KMS-11 (cell line): Measurements from ENCODE around the gene PIM1.

Experiments used
- H2AFZ ChIP-seq: fragments of 200-600 bp; sonication (generic); 2 replicates; pipeline ENCODE4 v1.6.1; 2016; ENCODE audit warnings: antibody characterized with exemption, mixed run types, low read depth
- H3K27ac ChIP-seq: fragments of 200-600 bp; sonication (generic); 2 replicates; pipeline ENCODE4 v1.6.1; 2016; ENCODE audit warnings: mild to moderate bottlenecking, mixed run types
- H3K27me3 ChIP-seq: fragments of 200-600 bp; sonication (generic); 2 replicates; pipeline ENCODE4 v1.6.1; 2017; ENCODE audit warnings: mild to moderate bottlenecking, low read depth, mixed run types, moderate library complexity; ENCODE audit not compliant: insufficient read depth
- H3K36me3 ChIP-seq: fragments of 200-600 bp; sonication (generic); 2 replicates; pipeline ENCODE4 v1.6.1; 2017; ENCODE audit warnings: mild to moderate bottlenecking, mixed run types; ENCODE audit not compliant: insufficient read depth
- H3K4me1 ChIP-seq: fragments of 200-600 bp; sonication (generic); 2 replicates; pipeline ENCODE4 v1.6.1; 2016; ENCODE audit warnings: mild to moderate bottlenecking, low read depth, mixed run types; ENCODE audit not compliant: poor library complexity, severe bottlenecking
- H3K4me2 ChIP-seq: fragments of 200-600 bp; sonication (generic); 2 replicates; pipeline ENCODE4 v1.7.0; 2016; ENCODE audit warnings: mild to moderate bottlenecking, mixed run types
- H3K4me3 ChIP-seq: fragments of 200-600 bp; sonication (generic); IDR thresholded peaks from 2 replicates; pipeline ENCODE4 v1.6.1; 2017; ENCODE audit warnings: low read depth, low read length, mixed read lengths; ENCODE audit not compliant: insufficient read depth
- H3K79me2 ChIP-seq: fragments of 200-600 bp; sonication (generic); 2 replicates; pipeline ENCODE4 v1.6.1; 2016; ENCODE audit warnings: low read depth, mixed run types; ENCODE audit not compliant: insufficient read depth
- H3K9ac ChIP-seq: fragments of 200-600 bp; sonication (generic); 2 replicates; pipeline ENCODE4 v1.6.1; 2016; ENCODE audit warnings: mild to moderate bottlenecking, mixed run types
- H4K20me1 ChIP-seq: fragments of 200-600 bp; sonication (generic); 2 replicates; pipeline ENCODE4 v1.6.1; 2016; ENCODE audit warnings: mild to moderate bottlenecking, mixed run types; ENCODE audit not compliant: insufficient read depth
- TF ChIP-seq, protein P1 (sequence below): fragments of 200-600 bp; sonication (generic); conservative IDR thresholded peaks from 2 replicates; pipeline ENCODE4 v1.6.1; 2017; ENCODE audit warnings: low read depth, mild to moderate bottlenecking, antibody characterized with exemption, low read length, moderate library complexity, mixed read lengths

PIM1 gene

DNA sequence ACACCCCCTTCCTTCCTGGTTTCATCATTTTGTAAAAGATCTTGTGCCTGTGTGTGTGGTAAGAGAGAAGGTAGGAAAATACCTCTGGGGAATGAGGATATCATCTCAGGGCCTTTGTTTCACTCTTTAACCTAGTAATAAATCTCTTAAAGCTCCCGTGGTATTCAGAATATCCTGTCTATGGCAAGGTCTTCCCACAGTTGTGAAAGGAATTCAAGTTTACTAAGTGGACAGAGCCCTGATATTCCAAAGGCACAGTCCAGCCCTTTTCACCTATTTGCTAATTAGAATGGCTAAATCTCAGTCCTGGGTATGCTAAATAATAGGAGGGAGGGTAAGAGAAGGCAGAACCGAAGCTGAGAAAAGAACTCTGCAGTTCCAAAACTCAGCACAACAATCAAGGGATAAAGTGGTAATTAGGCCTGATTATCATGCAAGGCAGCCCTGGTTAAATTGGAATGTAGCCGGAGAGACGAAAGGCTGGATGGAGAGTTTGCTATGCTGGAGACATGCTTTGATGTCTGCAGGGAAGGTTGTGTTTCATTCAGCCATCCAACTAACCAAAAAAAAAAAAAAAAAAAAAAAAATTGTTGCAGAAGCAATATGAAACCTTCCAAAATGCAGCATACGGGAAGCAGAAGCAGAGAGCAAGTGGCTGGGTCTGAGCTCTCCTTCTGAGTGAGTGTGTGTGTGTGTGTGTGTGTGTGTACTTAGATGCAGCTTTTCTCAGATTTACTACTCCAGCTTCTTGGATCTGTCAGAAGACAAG lies 28.5 kb upstream of the PIM1 start:
- TF ChIP-seq, protein P1, sequence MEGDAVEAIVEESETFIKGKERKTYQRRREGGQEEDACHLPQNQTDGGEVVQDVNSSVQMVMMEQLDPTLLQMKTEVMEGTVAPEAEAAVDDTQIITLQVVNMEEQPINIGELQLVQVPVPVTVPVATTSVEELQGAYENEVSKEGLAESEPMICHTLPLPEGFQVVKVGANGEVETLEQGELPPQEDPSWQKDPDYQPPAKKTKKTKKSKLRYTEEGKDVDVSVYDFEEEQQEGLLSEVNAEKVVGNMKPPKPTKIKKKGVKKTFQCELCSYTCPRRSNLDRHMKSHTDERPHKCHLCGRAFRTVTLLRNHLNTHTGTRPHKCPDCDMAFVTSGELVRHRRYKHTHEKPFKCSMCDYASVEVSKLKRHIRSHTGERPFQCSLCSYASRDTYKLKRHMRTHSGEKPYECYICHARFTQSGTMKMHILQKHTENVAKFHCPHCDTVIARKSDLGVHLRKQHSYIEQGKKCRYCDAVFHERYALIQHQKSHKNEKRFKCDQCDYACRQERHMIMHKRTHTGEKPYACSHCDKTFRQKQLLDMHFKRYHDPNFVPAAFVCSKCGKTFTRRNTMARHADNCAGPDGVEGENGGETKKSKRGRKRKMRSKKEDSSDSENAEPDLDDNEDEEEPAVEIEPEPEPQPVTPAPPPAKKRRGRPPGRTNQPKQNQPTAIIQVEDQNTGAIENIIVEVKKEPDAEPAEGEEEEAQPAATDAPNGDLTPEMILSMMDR, result no peak
- Histone ChIP-seq H3K79me2 (no peaks in the 10 kb centered on the region), H3K4me2 (peak overlapping the region; percentile 60; the same call in 1 of the 2 replicates), H3K4me3 (no peak overlapping the region), H3K9ac (no peak overlapping the region), H2AFZ (peak overlapping the region; percentile 4; the same call in 1 of the 2 replicates), H3K27me3 (no peaks in the 10 kb centered on the region), H4K20me1 (no peaks in the 10 kb centered on the region), H3K4me1 (peaks cover 32% of the 10 kb centered on the region), H3K36me3 (no peaks in the 10 kb centered on the region), H3K27ac (peak overlapping the region; percentile 61; the same call in 1 of the 2 replicates)

DNA sequence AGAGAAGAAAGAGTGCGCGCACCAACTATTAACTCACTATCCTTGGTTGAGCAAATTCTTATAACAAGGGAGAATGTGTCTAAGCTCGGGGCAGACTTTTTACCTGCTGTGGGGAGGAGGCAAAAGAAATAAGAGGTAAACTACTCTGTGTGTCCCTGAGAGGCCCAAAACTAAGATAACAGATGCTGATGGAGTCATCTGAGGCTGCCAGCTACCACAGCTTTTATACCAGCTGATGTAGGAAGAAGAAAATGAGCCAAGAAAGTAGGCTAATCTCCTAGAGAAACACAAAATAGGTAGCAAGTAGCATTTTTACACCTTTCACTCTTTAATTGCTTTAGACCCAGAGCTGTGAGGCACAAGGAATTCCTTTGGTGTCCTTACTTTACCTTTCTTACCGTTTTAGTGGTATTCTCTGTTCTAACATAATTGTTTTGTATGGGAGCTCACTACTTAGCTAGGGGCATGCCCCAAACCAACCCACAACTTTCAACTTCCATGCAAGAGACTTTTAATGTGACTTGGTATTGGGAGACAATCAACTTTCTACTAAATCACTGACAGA lies 27.8 kb upstream of the PIM1 start:
- peak overlapping the region; percentile 4; the same call in 1 of the 2 replicates for H2AFZ ChIP-seq
- H3K4me1 ChIP-seq, result peaks cover 32% of the 10 kb centered on the region

GRCh38 chr6:37143585-37143984 lies 26.4 kb upstream of the PIM1 start:
- Histone ChIP-seq H3K9ac (no peak overlapping the region), H2AFZ (no peak overlapping the region), H3K79me2 (no peaks in the 10 kb centered on the region), H3K4me2 (no peak overlapping the region), H3K36me3 (no peaks in the 10 kb centered on the region), H3K4me1 (peaks cover 32% of the 10 kb centered on the region), H4K20me1 (no peaks in the 10 kb centered on the region), H3K27ac (no peak overlapping the region), H3K4me3 (no peak overlapping the region), H3K27me3 (no peaks in the 10 kb centered on the region)
- TF ChIP-seq, protein P1, result no peak

More for the DNA sequence above, 27.8 kb upstream of the PIM1 start:
- TF ChIP-seq, protein P1, result no peak
- H3K36me3 ChIP-seq, result no peaks in the 10 kb centered on the region
- H3K27me3 ChIP-seq, result no peaks in the 10 kb centered on the region
- no peaks in the 10 kb centered on the region for H4K20me1 ChIP-seq
- peak overlapping the region; percentile 60 for H3K4me2 ChIP-seq
- no peak overlapping the region for H3K9ac ChIP-seq
- H3K79me2 ChIP-seq, result no peaks in the 10 kb centered on the region
- peak overlapping the region; percentile 61 for H3K27ac ChIP-seq
- H3K4me3 ChIP-seq, result no peak overlapping the region

- Histone ChIP-seq H3K4me2 (no peak overlapping the region), H3K9ac (no peak overlapping the region), H3K79me2 (no peaks in the 10 kb centered on the region), H3K27me3 (no peaks in the 10 kb centered on the region), H3K4me1 (peaks cover 43% of the 10 kb centered on the region), H3K4me3 (no peak overlapping the region), H3K36me3 (no peaks in the 10 kb centered on the region), H4K20me1 (no peaks in the 10 kb centered on the region), H2AFZ (no peak overlapping the region), H3K27ac (no peak overlapping the region)
- TF ChIP-seq, protein P1, result no peak
These were observed 24.5 kb upstream of the PIM1 start for GRCh38 chr6:37145443-37145842.
